OCI-M2 (cell line): ENCODE measurements around the gene PNPLA7.

Source experiments
- DNase-seq: peaks from one replicate; lab custom pipeline; 2025; ENCODE audit not compliant: unreplicated experiment; lab: John Stamatoyannopoulos, UW

Gene PNPLA7

GRCh38 chr9:137462986-137463930 lies 86.9 kb downstream of the PNPLA7 start:
- no peak for DNase-seq

- DNase-seq, result no peak
Observed at GRCh38 chr9:137462396-137462985, 87.7 kb downstream of the PNPLA7 start.

GRCh38 chr9:137461663-137462395 lies 88.4 kb downstream of the PNPLA7 start:
- no peak for DNase-seq

GRCh38 chr9:137461316-137461662 lies 88.9 kb downstream of the PNPLA7 start:
- no peak for DNase-seq

GRCh38 chr9:137460363-137461315 lies 89.6 kb downstream of the PNPLA7 start:
- no peak for DNase-seq

- DNase-seq, result no peak
Observed at GRCh38 chr9:137459601-137460362, 90.4 kb downstream of the PNPLA7 start.

- DNase-seq, result peak; percentile 27
Observed at GRCh38 chr9:137459152-137459600, 91.0 kb downstream of the PNPLA7 start, which contains the start of gene NSMF. NSMF (minus strand) TSS chr9:137459334; CDS start chr9:137459102, 232 bp downstream.

GRCh38 chr9:137458194-137459151 lies 91.7 kb downstream of the PNPLA7 start:
- DNase-seq, result no peak

GRCh38 chr9:137457406-137458193 lies 92.6 kb downstream of the PNPLA7 start:
- no peak for DNase-seq

GRCh38 chr9:137456864-137457405 lies 93.3 kb downstream of the PNPLA7 start:
- no peak for DNase-seq

GRCh38 chr9:137456061-137456863 lies 93.9 kb downstream of the PNPLA7 start:
- DNase-seq, result no peak

GRCh38 chr9:137455359-137455991 lies 94.7 kb downstream of the PNPLA7 start:
- no peak for DNase-seq

GRCh38 chr9:137454597-137455358 lies 95.4 kb downstream of the PNPLA7 start:
- no peak for DNase-seq

GRCh38 chr9:137454145-137454596 lies 96.0 kb downstream of the PNPLA7 start:
- DNase-seq, result no peak

GRCh38 chr9:137453643-137454081 lies 96.5 kb downstream of the PNPLA7 start:
- DNase-seq, result no peak
